ENCODE data around the gene CDHR1. TPM values are rescaled to one million over a fixed set of nuclear protein-coding genes. Genes with fewer than 3 reads are reported as not detected.

The CDHR1 gene
- total and polyA plus RNA-seq, 2 experiments from 2014 or later = 3.2 to 6.6 TPM

DNA sequence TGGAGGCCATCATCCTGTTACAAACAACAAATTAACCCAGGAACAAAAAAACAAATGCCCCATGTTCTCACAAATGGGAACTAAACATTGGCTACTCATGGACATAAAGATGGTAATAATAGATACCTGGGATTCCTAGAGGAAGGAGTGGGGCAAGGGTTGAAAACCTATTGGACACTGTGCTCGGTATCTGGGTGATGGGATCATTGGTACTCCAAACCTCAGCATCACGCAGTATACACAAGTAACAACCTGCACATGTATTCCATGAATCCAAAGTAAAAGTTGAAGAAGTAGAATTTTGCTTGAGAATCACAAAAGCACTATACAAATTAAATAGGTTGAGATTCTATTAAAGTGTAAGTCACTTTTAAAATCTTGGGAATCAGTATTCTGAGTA lies 38.3 kb upstream of the CDHR1 start:
- H3K4me1 ChIP-seq (ENCODE audit: insufficient read depth) = peaks cover 15% of the 10 kb centered on the region
- TF ChIP-seq, protein P1, sequence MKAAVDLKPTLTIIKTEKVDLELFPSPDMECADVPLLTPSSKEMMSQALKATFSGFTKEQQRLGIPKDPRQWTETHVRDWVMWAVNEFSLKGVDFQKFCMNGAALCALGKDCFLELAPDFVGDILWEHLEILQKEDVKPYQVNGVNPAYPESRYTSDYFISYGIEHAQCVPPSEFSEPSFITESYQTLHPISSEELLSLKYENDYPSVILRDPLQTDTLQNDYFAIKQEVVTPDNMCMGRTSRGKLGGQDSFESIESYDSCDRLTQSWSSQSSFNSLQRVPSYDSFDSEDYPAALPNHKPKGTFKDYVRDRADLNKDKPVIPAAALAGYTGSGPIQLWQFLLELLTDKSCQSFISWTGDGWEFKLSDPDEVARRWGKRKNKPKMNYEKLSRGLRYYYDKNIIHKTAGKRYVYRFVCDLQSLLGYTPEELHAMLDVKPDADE (IDR thresholded peaks at IDR 0.05) = no peak
- TF ChIP-seq POLR2AphosphoS5 (IDR thresholded peaks at IDR 0.05; ENCODE audit: low read depth) (no peak), EZH2 (IDR thresholded peaks at IDR 0.05; ENCODE audit: low read depth, unreplicated experiment) (no peak), ZNF114 (CRISPR knock-in tag; IDR thresholded peaks at IDR 0.05) (no peak), NANOG (IDR thresholded peaks at IDR 0.05; ENCODE audit: borderline replicate concordance) (no peak), ZNF331 (CRISPR knock-in tag; IDR thresholded peaks at IDR 0.05; ENCODE audit: low read depth) (no peak), EZH2phosphoT487 (IDR thresholded peaks at IDR 0.05; ENCODE audit: unreplicated experiment) (no peak), JUNB (IDR thresholded peaks at IDR 0.05; ENCODE audit: unreplicated experiment) (no peak)
- TF ChIP-seq, protein P2, sequence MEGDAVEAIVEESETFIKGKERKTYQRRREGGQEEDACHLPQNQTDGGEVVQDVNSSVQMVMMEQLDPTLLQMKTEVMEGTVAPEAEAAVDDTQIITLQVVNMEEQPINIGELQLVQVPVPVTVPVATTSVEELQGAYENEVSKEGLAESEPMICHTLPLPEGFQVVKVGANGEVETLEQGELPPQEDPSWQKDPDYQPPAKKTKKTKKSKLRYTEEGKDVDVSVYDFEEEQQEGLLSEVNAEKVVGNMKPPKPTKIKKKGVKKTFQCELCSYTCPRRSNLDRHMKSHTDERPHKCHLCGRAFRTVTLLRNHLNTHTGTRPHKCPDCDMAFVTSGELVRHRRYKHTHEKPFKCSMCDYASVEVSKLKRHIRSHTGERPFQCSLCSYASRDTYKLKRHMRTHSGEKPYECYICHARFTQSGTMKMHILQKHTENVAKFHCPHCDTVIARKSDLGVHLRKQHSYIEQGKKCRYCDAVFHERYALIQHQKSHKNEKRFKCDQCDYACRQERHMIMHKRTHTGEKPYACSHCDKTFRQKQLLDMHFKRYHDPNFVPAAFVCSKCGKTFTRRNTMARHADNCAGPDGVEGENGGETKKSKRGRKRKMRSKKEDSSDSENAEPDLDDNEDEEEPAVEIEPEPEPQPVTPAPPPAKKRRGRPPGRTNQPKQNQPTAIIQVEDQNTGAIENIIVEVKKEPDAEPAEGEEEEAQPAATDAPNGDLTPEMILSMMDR (conservative IDR thresholded peaks at IDR 0.05; ENCODE audit: low read depth in 2 of 2) = no peak
- TF ChIP-seq, protein P3, sequence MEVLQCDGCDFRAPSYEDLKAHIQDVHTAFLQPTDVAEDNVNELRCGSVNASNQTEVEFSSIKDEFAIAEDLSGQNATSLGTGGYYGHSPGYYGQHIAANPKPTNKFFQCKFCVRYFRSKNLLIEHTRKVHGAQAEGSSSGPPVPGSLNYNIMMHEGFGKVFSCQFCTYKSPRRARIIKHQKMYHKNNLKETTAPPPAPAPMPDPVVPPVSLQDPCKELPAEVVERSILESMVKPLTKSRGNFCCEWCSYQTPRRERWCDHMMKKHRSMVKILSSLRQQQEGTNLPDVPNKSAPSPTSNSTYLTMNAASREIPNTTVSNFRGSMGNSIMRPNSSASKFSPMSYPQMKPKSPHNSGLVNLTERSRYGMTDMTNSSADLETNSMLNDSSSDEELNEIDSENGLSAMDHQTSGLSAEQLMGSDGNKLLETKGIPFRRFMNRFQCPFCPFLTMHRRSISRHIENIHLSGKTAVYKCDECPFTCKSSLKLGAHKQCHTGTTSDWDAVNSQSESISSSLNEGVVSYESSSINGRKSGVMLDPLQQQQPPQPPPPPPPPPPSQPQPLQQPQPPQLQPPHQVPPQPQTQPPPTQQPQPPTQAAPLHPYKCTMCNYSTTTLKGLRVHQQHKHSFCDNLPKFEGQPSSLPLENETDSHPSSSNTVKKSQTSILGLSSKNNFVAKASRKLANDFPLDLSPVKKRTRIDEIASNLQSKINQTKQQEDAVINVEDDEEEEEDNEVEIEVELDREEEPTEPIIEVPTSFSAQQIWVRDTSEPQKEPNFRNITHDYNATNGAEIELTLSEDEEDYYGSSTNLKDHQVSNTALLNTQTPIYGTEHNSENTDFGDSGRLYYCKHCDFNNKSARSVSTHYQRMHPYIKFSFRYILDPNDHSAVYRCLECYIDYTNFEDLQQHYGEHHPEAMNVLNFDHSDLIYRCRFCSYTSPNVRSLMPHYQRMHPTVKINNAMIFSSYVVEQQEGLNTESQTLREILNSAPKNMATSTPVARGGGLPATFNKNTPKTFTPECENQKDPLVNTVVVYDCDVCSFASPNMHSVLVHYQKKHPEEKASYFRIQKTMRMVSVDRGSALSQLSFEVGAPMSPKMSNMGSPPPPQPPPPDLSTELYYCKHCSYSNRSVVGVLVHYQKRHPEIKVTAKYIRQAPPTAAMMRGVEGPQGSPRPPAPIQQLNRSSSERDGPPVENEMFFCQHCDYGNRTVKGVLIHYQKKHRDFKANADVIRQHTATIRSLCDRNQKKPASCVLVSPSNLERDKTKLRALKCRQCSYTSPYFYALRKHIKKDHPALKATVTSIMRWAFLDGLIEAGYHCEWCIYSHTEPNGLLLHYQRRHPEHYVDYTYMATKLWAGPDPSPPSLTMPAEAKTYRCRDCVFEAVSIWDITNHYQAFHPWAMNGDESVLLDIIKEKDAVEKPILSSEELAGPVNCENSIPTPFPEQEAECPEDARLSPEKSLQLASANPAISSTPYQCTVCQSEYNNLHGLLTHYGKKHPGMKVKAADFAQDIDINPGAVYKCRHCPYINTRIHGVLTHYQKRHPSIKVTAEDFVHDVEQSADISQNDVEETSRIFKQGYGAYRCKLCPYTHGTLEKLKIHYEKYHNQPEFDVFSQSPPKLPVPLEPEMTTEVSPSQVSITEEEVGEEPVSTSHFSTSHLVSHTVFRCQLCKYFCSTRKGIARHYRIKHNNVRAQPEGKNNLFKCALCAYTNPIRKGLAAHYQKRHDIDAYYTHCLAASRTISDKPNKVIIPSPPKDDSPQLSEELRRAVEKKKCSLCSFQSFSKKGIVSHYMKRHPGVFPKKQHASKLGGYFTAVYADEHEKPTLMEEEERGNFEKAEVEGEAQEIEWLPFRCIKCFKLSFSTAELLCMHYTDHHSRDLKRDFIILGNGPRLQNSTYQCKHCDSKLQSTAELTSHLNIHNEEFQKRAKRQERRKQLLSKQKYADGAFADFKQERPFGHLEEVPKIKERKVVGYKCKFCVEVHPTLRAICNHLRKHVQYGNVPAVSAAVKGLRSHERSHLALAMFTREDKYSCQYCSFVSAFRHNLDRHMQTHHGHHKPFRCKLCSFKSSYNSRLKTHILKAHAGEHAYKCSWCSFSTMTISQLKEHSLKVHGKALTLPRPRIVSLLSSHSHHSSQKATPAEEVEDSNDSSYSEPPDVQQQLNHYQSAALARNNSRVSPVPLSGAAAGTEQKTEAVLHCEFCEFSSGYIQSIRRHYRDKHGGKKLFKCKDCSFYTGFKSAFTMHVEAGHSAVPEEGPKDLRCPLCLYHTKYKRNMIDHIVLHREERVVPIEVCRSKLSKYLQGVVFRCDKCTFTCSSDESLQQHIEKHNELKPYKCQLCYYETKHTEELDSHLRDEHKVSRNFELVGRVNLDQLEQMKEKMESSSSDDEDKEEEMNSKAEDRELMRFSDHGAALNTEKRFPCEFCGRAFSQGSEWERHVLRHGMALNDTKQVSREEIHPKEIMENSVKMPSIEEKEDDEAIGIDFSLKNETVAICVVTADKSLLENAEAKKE (CRISPR knock-in tag; IDR thresholded peaks at IDR 0.05) = no peak
- H3K27ac ChIP-seq (ENCODE audit: low read depth) = no peak overlapping the region
- no peaks in the 10 kb centered on the region for H3K9me3 Mint-ChIP-seq
- H2AFZ ChIP-seq = no peak overlapping the region
- no peaks in the 10 kb centered on the region for H3K27me3 Mint-ChIP-seq (ENCODE audit: insufficient read depth, low read depth, poor library complexity)
- H3K4me3 Mint-ChIP-seq = no peak overlapping the region
- no peak overlapping the region for H3K4me3 ChIP-seq
- no peak overlapping the region for H3K27ac Mint-ChIP-seq
- H3K4me1 Mint-ChIP-seq = peaks cover 27% of the 10 kb centered on the region
- no peaks in the 10 kb centered on the region for H3K79me2 ChIP-seq (replicated peaks; ENCODE audit: insufficient read depth)
- no peaks in the 10 kb centered on the region for H4K20me1 ChIP-seq (replicated peaks; ENCODE audit: insufficient read depth)
- no peaks in the 10 kb centered on the region for H3K9me2 ChIP-seq (ENCODE audit: insufficient read depth)
- no peak overlapping the region for H3K4me2 ChIP-seq
- no peak for ATAC-seq
- DNase-seq (ENCODE audit: low spot score) = no peak
- no peaks in the 10 kb centered on the region for H3K27me3 ChIP-seq (ENCODE audit: insufficient read depth)
- H3F3A ChIP-seq (replicated peaks; ENCODE audit: low read depth) = no peaks in the 10 kb centered on the region
- peaks cover 38% of the 10 kb centered on the region for H3K36me3 Mint-ChIP-seq (ENCODE audit: low read depth)
- peaks cover 19% of the 10 kb centered on the region; the same call in 1 of the 2 replicates for H3K36me3 ChIP-seq (ENCODE audit: insufficient read depth)

Data from GM23338 (cell line).